RWPE1 (cell line): ENCODE results near the gene ZNF814.
"Not testable (repeated sequence)": the region's sequence is repeated elsewhere in the genome, so short reads cannot be mapped to it uniquely, and the experiment has no call there.

Source experiments
- CTCF ChIA-PET: fragments of 350-600 bp; sonication (Branson Sonifier 250); formaldehyde crosslinking; extraction: SDS; loops from one replicate; lab custom pipeline; 2021; lab: Yijun Ruan, JAX
- POLR2A ChIA-PET: fragments of 400-600 bp; formaldehyde crosslinking; extraction: SDS; loops from one replicate; lab custom pipeline; 2020; ENCODE audit warnings: antibody characterized with exemption; ENCODE audit not compliant: low non-redundant PET; lab: Yijun Ruan, JAX
- DNase-seq: peaks from one replicate; pipeline ENCODE4 v3.0.0; 2012; ENCODE audit warnings: low spot score
- H3K27ac ChIP-seq: fragments of 450-650 bp; 2 replicates; pipeline ENCODE4 v1.5.1; 2017
- CTCF ChIP-seq: fragments of 450-650 bp; conservative IDR thresholded peaks from 2 replicates; pipeline ENCODE4 v1.5.1; 2017; ENCODE audit warnings: low read depth, mild to moderate bottlenecking

The ZNF814 gene

DNA sequence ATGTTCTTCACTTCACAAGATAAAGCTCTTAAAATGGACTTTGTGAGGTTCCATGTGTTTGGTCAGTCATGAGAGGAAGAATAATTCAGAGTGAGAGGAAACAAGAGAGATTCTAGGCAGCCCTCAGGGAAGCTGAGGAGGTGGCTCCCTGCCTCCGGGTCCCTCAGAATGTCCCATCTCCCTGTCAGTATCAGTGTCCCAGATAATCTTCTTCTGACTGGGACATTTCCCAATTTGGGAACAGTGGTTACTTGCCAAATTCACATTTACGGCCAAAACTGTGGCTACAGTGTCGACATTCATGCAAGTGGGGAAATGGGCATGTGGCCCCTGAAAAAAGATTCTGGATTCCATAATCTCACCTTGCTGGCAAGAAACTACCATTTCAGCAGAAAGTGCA lies 18.6 kb upstream of the ZNF814 start:
- no peak for TF ChIP-seq CTCF
- DNase-seq, result no peak
- POLR2A ChIA-PET, result no interaction called here

DNA sequence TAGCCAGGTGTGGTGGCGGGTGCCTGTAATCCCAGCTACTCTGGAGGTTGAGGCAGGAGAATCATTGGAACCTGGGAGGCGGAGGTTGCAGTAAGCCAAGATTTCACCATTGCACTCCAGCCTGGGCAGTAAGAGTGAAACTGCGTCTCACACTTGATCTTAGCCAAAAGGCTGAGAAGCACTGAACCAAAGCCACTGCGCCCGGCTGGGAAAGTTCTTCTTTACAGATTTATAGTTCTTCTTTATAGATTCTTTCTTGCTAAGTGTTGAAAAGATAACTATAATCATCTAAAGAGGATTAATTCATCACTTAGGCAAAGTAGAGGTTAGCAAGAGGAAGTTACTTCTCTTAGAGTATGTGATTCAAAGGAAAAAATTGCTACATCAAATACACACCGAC lies 16.4 kb upstream of the ZNF814 start:
- ChIA-PET CTCF (no interaction called here), POLR2A (no interaction called here)
- no peak overlapping the region for H3K27ac ChIP-seq
- DNase-seq, result no peak
- no peak for TF ChIP-seq CTCF

More for the DNA sequence above, 18.6 kb upstream of the ZNF814 start:
- CTCF ChIA-PET, result interaction anchor here (0.5 to 1.0 kb wide), 2 partner anchors 19 to 75 kb away, joined by 3 read pairs; no protein-coding TSS in a partner anchor
- no peak overlapping the region for H3K27ac ChIP-seq

DNA sequence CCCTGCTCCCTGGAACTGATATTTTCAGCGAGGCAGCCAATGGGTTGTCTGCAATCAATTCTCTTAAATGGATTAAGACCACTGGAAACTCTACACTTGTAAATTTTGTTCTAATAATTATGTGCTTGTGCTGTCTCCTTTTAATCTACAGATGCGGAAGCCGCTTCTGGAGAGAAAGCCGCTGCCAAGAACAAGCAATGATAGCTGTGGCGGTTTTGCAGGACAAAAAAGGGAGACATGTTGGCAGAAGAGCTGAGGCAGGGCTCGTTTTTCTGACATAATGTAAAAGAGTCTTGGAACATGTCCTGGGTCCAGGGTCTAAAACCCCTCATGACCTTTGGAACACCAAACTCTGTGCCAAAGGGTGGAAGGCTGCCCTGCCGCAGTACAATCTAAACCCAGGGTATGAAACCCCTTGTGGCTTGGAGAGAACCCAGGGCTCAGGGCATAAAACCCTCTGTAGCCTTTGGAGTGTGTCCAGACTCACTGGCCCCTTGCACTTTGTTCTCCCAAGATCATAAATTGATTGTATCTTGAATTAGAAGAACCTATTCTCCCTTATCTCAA lies 14.9 kb upstream of the ZNF814 start:
- ChIA-PET CTCF (interaction anchor here (0.7 kb wide), 1 partner anchor 32 kb away, joined by 3 read pairs; no protein-coding TSS in a partner anchor), POLR2A (no interaction called here)
- no peak for DNase-seq
- H3K27ac ChIP-seq, result no peak overlapping the region
- no peak; the same call in 1 of the 2 replicates for TF ChIP-seq CTCF

DNA sequence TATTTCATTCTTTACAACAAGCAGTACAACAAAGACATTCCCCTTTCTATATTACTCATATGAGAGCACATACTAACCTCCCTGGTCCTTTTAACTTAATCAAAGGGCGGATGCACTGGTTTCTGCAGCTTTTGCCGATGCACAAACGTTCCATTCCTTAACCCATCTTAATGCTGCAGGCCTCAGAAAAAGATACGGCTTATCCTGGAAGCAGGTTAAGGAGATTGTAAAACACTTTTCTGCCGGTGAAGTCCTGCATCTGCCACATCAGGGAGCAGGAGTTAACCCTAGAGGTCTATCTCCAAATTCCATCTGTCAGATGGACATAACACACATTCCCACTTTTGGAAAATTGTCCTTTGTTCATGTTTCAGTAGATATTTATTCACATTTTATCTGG lies 11.5 kb upstream of the ZNF814 start:
- no peak for TF ChIP-seq CTCF
- POLR2A ChIA-PET, result no interaction called here
- DNase-seq, result no peak
- CTCF ChIA-PET, result no interaction called here
- no peak overlapping the region for H3K27ac ChIP-seq

GRCh38 chr19:57890706-57891105 lies 1.9 kb upstream of the ZNF814 start:
- DNase-seq, CTCF ChIA-PET, POLR2A ChIA-PET, H3K27ac ChIP-seq: not testable (repeated sequence)

DNA sequence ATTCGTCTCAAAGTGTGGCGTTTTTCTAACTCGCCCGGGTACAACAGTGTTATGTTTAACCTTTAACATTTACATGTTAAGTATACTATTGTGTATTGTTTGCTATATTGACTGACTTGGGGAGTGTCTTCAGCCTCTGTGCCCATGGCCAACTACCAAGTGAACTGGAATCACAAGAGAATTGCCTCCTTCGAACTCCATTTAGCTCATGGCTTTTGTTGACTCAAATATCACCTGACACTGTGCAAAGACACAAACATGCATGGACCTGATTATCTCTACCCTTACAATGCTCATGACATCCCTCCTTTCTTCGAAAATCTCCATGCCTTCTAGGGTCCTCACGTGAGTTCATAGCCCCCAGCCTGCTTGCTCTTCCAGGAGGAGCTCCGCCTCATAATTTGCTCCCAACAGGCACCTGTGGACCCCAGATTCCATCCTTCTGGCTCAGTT lies 704 bp downstream of the ZNF814 start:
- ChIA-PET POLR2A (no interaction called here), CTCF (interaction anchor here (0.6 to 1.0 kb wide), 4 partner anchors 8 to 298 kb away, joined by 3 read pairs; no protein-coding TSS in a partner anchor)
- H3K27ac ChIP-seq, result no peak overlapping the region
- DNase-seq, result peak; percentile 13
- no peak for TF ChIP-seq CTCF

DNA sequence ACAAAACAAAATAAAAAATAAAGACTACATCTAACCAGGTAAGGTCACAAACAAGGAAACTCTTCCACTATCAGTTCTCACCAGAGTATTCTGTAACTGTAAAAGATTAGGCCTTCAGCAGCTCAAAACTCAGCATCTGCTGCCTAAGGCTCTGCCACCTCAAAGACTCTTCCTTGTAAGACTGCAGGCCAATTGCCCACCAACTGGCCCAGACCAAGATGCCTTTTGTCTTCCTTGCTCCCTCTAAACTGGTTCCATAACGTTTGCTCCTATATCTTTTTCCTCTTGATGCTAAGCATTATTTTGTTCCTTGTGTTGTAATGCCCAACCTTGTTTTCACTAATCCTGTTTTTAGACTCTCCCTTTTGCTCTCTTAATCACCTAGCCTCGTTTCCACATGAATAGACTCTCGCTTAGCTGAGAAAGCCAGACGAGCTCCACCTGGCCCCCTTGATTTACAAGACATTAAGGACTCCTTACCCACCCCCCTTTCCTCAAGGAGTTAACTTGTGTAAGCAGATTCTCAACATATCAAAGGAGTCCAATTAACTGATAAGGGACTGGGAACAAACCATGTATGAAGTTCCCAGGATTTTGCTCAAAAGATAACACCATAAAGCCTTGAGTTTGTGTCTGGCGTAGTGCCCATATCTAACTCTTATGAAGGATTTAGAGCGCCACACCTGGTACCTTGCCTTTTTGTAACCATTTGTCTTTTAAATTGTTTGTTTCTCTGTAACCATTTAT lies 1.5 kb downstream of the ZNF814 start:
- no peak for DNase-seq
- CTCF ChIA-PET, result interaction anchor here (0.6 to 1.0 kb wide), 3 partner anchors 9 to 299 kb away, joined by 3 read pairs; no protein-coding TSS in a partner anchor
- no peak for TF ChIP-seq CTCF
- POLR2A ChIA-PET, result no interaction called here
- H3K27ac ChIP-seq, result no peak overlapping the region
